ENCODE results near the gene LTBP4.

DNA sequence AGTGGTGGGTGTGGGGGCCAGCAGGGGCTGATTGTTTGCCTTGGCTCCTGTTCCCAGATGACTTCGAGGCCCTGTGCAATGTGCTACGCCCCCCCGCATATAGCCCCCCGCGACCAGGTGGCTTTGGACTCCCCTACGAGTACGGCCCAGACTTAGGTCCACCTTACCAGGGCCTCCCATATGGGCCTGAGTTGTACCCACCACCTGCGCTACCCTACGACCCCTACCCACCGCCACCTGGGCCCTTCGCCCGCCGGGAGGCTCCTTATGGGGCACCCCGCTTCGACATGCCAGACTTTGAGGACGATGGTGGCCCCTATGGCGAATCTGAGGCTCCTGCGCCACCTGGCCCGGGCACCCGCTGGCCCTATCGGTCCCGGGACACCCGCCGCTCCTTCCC, 25.7 kb downstream of the LTBP4 start:
- TF ChIP-seq POLR2A (IDR thresholded peaks at IDR 0.05): no peak
- TF ChIP-seq, protein P1, sequence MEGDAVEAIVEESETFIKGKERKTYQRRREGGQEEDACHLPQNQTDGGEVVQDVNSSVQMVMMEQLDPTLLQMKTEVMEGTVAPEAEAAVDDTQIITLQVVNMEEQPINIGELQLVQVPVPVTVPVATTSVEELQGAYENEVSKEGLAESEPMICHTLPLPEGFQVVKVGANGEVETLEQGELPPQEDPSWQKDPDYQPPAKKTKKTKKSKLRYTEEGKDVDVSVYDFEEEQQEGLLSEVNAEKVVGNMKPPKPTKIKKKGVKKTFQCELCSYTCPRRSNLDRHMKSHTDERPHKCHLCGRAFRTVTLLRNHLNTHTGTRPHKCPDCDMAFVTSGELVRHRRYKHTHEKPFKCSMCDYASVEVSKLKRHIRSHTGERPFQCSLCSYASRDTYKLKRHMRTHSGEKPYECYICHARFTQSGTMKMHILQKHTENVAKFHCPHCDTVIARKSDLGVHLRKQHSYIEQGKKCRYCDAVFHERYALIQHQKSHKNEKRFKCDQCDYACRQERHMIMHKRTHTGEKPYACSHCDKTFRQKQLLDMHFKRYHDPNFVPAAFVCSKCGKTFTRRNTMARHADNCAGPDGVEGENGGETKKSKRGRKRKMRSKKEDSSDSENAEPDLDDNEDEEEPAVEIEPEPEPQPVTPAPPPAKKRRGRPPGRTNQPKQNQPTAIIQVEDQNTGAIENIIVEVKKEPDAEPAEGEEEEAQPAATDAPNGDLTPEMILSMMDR (IDR thresholded peaks at IDR 0.05): no peak
